Left forelimb (tissue), 1 donor: Measurements from ENCODE around the gene MAGEB17.
"Not testable (repeated sequence)": the region's sequence is repeated elsewhere in the genome, so short reads cannot be mapped to it uniquely, and the experiment has no call there.

Source experiments
- DNase-seq: peaks from one replicate; pipeline ENCODE4 v3.0.0-alpha.2; 2018; ENCODE audit warnings: low spot score

MAGEB17 gene

DNA sequence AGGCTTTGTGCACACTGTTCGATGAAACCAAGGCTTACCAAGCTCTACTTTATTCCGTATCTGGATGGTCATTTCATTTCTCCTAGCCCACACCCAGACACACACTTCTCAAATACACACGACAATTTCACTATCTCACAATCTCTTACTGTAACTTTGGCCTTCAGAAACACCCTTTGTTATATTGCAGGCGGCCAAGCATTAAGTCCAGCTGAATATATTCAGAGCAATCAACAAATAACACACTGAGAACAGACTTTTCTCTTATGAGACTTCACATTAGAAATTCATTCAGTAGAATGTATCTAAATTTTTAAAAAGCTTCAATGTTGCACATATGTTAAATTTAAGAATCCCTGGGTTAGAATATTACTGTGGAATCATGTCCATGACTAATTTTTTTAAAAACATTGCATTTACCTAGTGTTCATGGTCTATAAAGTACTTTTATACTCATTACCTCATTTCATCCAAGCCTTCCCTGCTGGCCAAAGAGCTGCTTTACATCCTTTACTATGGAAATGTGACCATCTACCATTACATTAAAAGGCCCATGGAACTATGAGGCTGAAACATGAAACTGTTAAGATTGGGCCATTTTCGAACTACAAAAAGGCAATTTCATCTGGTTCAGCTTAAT is 10.5 kb upstream of the MAGEB17 start:
- no peak for DNase-seq

DNA sequence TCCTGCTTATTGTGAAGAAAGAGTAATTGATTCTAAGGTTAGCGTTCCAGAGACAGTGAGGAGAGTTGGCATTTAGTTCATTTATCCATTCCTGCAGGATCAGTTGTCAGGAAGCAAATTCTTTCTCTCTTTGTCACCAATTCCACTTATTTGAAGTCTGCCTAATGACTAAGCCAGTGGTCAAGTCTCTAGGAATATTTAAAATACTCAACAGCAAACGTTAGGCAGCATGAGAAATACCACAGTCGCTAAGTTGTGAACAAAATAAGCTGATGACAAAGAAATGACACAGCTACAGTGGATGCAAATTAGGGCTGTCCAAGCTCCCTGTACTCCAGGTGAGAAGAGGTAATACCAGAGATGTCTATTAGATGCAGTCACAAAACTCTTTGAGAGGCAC is 6.6 kb upstream of the MAGEB17 start:
- no peak for DNase-seq

- DNase-seq, result not testable (repeated sequence)
These were observed 6.1 kb upstream of the MAGEB17 start for GRCh38 chrX:16161173-16161572.

GRCh38 chrX:16162391-16162790 is 4.9 kb upstream of the MAGEB17 start:
- DNase-seq, result no peak

DNA sequence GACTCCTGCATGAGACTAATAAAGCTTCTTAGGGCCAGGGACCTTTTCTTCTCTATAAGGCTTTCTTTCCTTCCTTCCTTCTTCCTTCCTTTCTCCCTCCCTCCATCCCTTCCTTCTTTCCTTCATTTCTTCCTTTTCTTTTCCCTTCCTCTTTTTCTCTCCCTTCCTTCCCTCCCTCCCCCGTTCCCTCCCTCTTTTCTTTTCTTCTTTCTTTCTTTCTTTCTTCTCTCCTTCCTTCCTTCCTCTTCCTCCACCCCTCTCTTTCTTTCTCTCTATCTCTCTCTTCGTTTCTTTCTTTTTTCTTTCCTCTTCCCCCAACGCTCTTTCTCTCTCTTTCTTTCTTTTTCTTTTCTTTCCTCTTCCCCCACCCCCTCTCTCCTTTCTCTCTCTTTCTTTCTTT is 2.5 kb upstream of the MAGEB17 start:
- no peak for DNase-seq

- no peak for DNase-seq
These were observed 3.8 kb downstream of the MAGEB17 start for GRCh38 chrX:16171039-16171438.

- DNase-seq, result no peak
These were observed 4.7 kb downstream of the MAGEB17 start for GRCh38 chrX:16171944-16172343.

- no peak for DNase-seq
These were observed 5.1 kb downstream of the MAGEB17 start for GRCh38 chrX:16172391-16172790.

- DNase-seq, result no peak
These were observed 8.2 kb downstream of the MAGEB17 start for GRCh38 chrX:16175329-16176061.

GRCh38 chrX:16177260-16177659 is 10.0 kb downstream of the MAGEB17 start:
- no peak for DNase-seq

GRCh38 chrX:16183843-16184242 is 16.6 kb downstream of the MAGEB17 start:
- DNase-seq, result not testable (repeated sequence)

DNA sequence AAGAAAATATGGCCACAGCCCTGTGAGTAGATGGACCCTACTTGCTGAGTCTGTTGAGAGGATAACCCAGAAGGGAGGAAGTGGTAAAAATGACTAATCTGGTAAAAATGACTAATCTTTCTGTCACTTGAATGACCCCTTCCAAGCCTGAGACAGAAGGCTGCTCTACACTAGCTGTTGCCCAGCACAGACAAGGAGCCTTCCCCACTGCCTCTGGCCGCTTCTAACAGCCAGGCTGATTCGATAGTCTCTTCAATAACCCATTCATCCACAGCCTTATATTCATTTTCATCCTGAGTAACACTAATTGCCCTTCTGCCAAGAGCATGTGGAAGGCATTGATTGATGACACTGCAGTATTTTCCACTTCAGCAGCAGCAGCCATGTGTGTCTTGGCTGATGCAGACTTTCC is 18.4 kb downstream of the MAGEB17 start:
- DNase-seq, result no peak

DNA sequence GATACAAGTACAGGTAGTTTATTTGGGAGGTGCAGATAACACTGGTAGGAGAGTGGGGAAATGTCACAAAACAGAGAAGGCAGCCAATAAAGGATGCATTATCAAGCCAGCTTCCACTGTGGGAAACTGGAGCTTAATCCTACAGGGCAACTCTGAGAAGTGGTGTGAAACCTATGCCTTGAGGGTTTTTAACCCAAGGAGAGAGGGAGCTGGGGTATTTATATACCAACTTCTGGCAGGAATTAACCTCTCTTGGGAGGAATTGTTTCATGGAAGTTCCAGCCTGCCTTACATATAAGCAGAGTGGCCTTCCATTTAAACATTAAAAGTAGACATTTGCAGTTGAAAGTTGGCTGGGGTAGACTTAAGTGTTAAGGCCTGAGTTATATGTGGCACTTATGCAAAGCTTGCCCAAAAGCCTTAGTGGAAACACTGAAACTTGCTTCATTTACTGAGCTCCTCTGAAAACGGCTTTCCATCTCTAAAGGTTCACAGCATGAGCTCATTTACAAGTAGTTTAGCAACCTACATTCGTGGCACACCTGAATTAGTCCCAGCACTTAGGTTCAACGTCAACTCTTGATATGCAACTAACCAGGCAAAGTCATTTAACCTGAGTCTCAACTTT is 19.2 kb downstream of the MAGEB17 start:
- DNase-seq, result no peak

DNA sequence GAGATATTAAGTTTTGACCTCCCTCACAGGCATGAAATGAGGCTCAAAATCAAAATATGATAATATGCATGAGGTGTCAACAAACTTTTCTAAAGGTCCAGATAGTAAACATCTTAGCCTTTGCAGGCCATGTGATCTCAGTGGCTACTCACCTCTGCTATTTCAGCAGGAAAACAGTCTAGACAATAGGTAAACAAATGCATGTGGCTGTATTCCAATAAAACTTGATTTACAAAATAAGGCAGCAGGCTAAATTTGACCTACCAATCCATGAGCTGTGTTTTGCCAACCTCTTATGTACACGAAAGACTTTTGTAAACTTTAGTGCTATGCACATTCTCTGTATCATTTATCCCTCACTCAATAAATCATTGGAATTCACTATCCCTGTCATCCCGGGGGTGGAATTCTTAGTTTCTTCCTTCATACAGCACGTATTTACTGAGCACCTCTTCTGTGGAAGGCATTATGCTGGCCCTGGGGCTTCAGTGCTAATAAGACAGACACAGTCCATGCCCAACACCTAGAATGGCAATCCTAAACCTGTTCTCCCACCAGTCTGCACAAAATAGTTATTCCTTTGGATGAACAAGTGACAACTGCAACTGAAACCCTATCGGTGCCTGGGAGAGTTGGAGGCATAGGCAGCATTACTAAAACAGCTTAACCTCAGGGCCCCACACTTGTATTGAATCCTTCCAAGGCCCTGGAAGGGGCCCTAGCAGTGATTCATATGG is 19.9 kb downstream of the MAGEB17 start:
- no peak for DNase-seq

DNA sequence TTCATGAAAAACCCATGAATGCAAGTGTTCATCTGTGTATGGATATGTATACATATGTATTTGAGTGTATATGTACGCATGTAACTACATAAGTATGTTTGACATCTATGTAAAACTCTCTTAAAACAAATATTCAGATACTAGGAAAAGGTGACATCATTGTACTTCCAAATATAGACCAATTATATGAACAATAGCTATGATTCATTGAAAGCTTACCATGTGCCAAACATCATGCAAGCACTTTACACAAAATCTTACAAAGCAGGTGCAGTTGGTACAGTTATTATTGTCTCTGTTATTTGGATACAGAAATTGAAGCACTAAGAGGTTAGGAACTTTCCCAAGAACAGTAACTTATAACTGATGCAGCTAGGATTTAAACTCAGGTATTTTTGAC is 21.4 kb downstream of the MAGEB17 start:
- DNase-seq, result no peak

DNA sequence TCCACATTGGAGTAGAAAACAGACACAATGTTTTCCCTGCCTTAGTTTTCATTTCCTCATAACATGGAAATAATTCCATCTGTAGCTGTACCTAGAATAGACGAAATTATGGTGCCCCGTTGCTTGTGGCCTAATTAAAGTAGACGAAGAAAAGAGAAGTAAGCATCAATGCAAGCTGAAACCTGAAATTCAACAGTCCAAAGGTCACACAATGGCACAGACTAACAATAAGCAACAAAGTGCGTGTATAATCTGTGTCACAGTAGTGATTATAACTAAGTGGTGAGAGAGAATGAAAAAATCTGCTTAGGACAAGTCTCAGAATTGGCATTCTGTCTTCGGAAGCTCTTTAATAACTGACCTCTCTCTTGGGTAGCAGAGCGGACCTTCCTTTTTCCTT is 24.3 kb downstream of the MAGEB17 start:
- no peak for DNase-seq

GRCh38 chrX:16196829-16197228 is 29.5 kb downstream of the MAGEB17 start:
- DNase-seq, result no peak

DNA sequence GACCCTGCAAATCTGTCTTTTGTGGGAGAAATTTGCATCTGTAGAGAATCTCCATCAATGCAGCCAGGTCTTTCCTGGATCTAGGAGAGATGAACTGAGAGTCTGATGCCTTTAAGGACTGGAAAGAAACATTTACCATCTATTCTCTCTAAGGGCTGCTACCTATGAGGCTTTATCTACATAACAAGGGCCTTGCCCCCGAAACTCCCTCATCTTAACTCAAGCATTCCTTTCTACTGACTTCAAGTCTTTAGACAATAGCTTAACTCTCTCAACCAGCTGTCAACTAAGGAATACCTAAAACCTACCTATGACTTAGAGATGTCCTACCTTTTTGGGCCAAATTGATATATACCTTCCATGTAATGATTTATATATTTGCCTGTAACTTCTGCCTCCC is 32.1 kb downstream of the MAGEB17 start:
- DNase-seq, result no peak

DNA sequence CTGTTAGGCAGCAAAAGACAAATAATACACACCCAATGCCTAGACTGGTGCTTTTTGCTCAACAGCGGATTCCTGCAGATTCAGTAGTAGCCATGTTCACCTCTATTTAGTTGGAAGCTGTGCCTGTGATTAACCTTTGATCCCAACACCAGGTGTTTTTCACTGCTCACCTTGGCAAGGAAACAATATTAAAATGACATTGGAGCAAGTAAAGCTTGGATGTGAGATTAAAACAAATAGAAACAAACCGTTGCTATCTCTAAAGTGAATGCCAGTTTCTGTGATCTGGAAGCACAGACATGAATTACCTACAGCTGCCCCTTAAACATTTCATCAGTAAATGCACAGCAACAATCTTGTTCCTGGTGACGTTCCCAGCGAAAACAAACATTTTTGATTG is 35.7 kb downstream of the MAGEB17 start:
- no peak for DNase-seq

DNA sequence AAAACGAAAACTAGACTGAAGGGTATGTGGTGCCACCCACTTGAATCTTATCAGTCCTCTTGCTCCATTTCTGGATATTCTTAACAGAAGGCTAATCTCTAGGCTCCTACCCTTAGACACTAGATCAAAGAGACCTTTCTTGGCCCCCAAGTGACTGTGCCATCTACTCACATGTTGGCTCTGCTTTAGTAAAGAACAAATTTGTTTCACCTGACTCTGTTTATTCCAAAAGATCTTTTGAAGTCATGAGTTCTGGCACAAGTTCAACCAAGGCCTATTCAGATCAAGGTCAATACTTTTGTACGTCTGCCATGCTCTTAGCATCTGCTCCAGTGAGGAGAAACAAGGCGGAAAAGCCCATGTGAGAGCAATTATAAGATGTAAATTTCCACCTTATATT is 37.3 kb downstream of the MAGEB17 start:
- no peak for DNase-seq

DNA sequence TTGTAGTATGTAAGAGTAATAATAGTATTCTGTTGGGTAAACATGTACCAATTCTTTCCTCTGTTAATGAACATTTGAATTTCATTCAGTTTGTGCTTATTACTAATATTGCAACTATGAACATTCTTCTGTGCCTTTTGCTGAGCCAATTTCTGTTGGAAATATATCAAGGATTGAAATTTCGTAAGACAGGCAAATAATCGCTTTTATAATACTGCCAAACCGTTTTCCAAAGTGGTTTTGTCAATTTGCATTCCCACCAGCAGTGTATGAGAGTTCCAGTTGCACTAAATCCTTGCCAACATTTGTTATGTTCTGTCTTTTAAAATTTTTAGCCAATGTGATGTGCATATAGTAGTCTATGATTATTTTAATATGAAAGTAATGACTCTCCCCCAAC is 38.6 kb downstream of the MAGEB17 start:
- DNase-seq, result no peak

- DNase-seq, result no peak
These were observed 40.4 kb downstream of the MAGEB17 start for GRCh38 chrX:16207634-16208033.

DNA sequence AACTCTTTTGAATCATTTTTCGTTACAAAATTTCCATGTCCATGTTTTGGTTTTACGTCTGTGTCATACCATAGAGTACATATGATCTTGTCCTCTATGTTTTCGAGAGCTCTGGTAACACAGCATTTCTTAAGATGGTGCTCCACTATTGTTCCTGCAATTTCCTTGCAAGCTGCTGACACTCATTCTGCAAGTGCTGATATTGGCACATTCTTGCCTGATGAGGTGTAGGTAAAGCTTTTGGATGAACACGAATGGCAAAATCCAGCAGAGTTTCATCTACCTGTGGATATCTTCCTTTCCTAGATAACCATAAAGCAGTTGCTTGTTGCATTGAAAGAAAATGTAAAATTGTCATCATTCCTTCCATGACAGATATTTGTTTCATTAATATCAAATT is 41.3 kb downstream of the MAGEB17 start:
- no peak for DNase-seq
